Upper lobe of right lung (tissue), 1 donor: ENCODE data around the gene RFC2. TPM values are rescaled to one million over a fixed set of nuclear protein-coding genes. Genes with fewer than 3 reads are reported as not detected.

ENCODE experiments used
- ATAC-seq: fragments of 200-7000 bp; cut with Tn5 transposase; one replicate; pipeline ENCODE4 v1.9.1; 2020; ENCODE audit warnings: mild to moderate bottlenecking, moderate library complexity
- DNase-seq: peaks from one replicate; pipeline ENCODE4 v3.0.0-alpha.2; 2020
- H3K27ac ChIP-seq: fragments of 200-600 bp; one replicate; pipeline ENCODE4 v1.8.0; 2022
- H3K27me3 ChIP-seq: fragments of 200-600 bp; one replicate; pipeline ENCODE4 v1.8.0; 2022; ENCODE audit warnings: mild to moderate bottlenecking
- H3K36me3 ChIP-seq: fragments of 200-600 bp; one replicate; pipeline ENCODE4 v1.8.0; 2022
- H3K4me1 ChIP-seq: fragments of 200-600 bp; one replicate; pipeline ENCODE4 v1.8.0; 2022
- H3K4me3 ChIP-seq: fragments of 200-600 bp; one replicate; pipeline ENCODE4 v1.8.0; 2022; ENCODE audit warnings: mild to moderate bottlenecking
- H3K9me3 ChIP-seq: fragments of 200-600 bp; one replicate; pipeline ENCODE4 v1.8.0; 2022
- CTCF ChIP-seq: fragments of 200-600 bp; IDR thresholded peaks from one replicate; pipeline ENCODE4 v1.8.0; 2022; ENCODE audit warnings: antibody characterized with exemption
- intact Hi-C: fragments of 100-400 bp; cut with DNase I; formaldehyde crosslinking; loops from one replicate; pipeline ENCODE4 v1.11.0; 2022
- total RNA-seq: library from RNA; stranded (reverse); fragmentation: NEBNext Ultra II Directional; extraction: Animal tissue kit (Norgen Biotek cat#: 25700); gene quantifications from one replicate; pipeline ENCODE4 v1.2.1, GENCODE V29; 2021
- donor health status: DM: no; HTN: yes; CAD: no; lungs with severe emphysema.

RFC2 gene
- total RNA-seq, 1 donor from 2014 or later, result 16.3 TPM

GRCh38 chr7:74222851-74223710 is 31.1 kb downstream of the RFC2 start:
- DNase-seq (no peak), ATAC-seq (no peak)
- H3K27me3 ChIP-seq, result no peaks in the 10 kb centered on the region
- H3K9me3 ChIP-seq, result no peaks in the 10 kb centered on the region
- no peak overlapping the region for H3K4me3 ChIP-seq
- no peak overlapping the region for H3K27ac ChIP-seq
- peaks cover 4% of the 10 kb centered on the region for H3K4me1 ChIP-seq
- H3K36me3 ChIP-seq, result no peaks in the 10 kb centered on the region
- TF ChIP-seq CTCF, result no peak
- intact Hi-C loops, result no loop called here

DNA sequence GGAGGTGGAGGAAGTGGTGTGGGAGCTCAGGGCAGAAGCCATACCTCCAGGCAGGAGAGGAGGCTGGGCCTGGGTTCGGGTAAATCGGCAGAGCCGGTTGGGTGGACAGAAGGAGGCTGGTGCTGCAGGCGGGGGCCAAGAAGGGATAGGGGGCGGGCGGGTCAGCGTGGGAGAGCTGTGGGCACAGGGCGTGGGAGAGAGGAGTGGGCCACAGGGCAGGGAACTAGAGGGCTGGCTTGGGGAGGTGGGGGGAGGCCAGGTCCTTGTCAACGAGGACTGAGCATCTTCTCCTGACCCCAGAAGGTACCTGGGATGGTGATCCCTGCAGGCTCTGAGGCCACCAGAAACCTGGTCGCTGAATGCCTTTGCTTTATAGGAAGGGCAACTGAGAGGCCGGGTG is 32.5 kb downstream of the RFC2 start:
- TF ChIP-seq CTCF, result no peak
- no peak for ATAC-seq
- intact Hi-C loops, result no loop called here

GRCh38 chr7:74220229-74220628 is 34.0 kb downstream of the RFC2 start:
- no peaks in the 10 kb centered on the region for H3K27me3 ChIP-seq
- TF ChIP-seq CTCF, result no peak
- DNase-seq, result no peak
- intact Hi-C loops, result no loop called here
- no peak for ATAC-seq
- no peaks in the 10 kb centered on the region for H3K9me3 ChIP-seq
- no peaks in the 10 kb centered on the region for H3K36me3 ChIP-seq
- no peak overlapping the region for H3K27ac ChIP-seq
- peaks cover 9% of the 10 kb centered on the region for H3K4me1 ChIP-seq
- no peak overlapping the region for H3K4me3 ChIP-seq

More for the DNA sequence above, 32.5 kb downstream of the RFC2 start:
- no peaks in the 10 kb centered on the region for H3K27me3 ChIP-seq
- no peak for DNase-seq
- peaks cover 9% of the 10 kb centered on the region for H3K4me1 ChIP-seq
- H3K4me3 ChIP-seq, result no peak overlapping the region
- no peaks in the 10 kb centered on the region for H3K9me3 ChIP-seq
- H3K27ac ChIP-seq, result no peak overlapping the region
- no peaks in the 10 kb centered on the region for H3K36me3 ChIP-seq

- intact Hi-C loops, result no loop called here
- Histone ChIP-seq H3K27me3 (no peaks in the 10 kb centered on the region), H3K4me1 (peaks cover 9% of the 10 kb centered on the region), H3K9me3 (no peaks in the 10 kb centered on the region), H3K4me3 (no peak overlapping the region), H3K27ac (no peak overlapping the region), H3K36me3 (no peaks in the 10 kb centered on the region)
- ATAC-seq (no peak), DNase-seq (no peak)
- TF ChIP-seq CTCF, result no peak
Measured at GRCh38 chr7:74219416-74219815, 34.8 kb downstream of the RFC2 start.

GRCh38 chr7:74218343-74218698 is 35.9 kb downstream of the RFC2 start:
- no peak for DNase-seq
- H3K36me3 ChIP-seq, result no peaks in the 10 kb centered on the region
- H3K27me3 ChIP-seq, result no peaks in the 10 kb centered on the region
- H3K9me3 ChIP-seq, result no peaks in the 10 kb centered on the region
- no peak overlapping the region for H3K4me3 ChIP-seq
- no peak for ATAC-seq
- peaks cover 9% of the 10 kb centered on the region for H3K4me1 ChIP-seq
- intact Hi-C loops, result no loop called here
- TF ChIP-seq CTCF, result no peak
- no peak overlapping the region for H3K27ac ChIP-seq
